Prostate gland (tissue), 2 donors: Measurements from ENCODE around the gene RNF26.

ENCODE experiments used
- CTCF ChIP-seq, 4 experiments: fragments of 200-600 bp in 2 of 4; fragments of 450-650 bp in 2 of 4; sonication (generic) in 2 of 4; IDR thresholded peaks; 1 replicate in 3 of 4; 2 replicates in 1 of 4; pipeline ENCODE4 v1.5.1; 2016 to 2019; ENCODE audit warnings: antibody characterized with exemption in 4 of 4, mild to moderate bottlenecking in 2 of 4, moderate library complexity in 2 of 4
- POLR2A ChIP-seq: fragments of 450-650 bp; IDR thresholded peaks from one replicate; pipeline ENCODE4 v1.6.1; 2016; ENCODE audit warnings: antibody characterized with exemption, mild to moderate bottlenecking
- POLR2AphosphoS5 ChIP-seq: sonication (generic); formaldehyde crosslinking; IDR thresholded peaks from one replicate; pipeline ENCODE4 v1.6.1; 2017; ENCODE audit warnings: antibody characterized with exemption

DNA sequence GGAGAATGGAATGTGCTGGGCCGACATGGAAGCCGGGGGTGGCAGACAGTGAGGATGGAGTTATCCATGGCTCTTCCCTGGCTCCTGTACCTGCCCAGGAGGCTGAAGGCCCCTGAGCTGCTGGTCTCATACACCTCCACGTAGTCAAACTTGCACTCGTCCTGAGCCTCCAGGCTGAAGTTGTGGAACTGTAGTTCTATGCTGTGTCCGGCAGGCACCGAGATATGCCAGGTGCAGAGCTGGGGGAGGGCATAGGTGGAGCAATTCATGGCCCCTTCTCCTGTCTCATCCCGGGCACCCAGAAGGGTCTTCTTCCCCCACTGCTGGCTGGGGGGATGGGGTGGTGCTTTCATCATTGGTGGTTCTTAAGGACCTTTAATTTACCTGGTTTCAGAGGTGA, 9.4 kb downstream of the RNF26 start:
- TF ChIP-seq POLR2A (no peak), CTCF (IDR thresholded peaks at IDR 0.05) (no peak), POLR2AphosphoS5 (no peak)
